Activated CD4-positive, alpha-beta T cell treated with anti-CD3 and anti-CD28 coated beads, Interleukin-2, Interleukin-4, amounts not matched to agents 100 ng/mL and 50 ng/mL, durations not matched to agents 16 hours and 8 hours (primary cell): ENCODE data around the gene SZRD1.
"Not testable (repeated sequence)": the region's sequence is repeated elsewhere in the genome, so short reads cannot be mapped to it uniquely, and the experiment has no call there.

Experiments
- DNase-seq: peaks from one replicate; pipeline ENCODE4 v3.0.0-alpha.2; 2020; ENCODE audit warnings: low spot score

SZRD1 gene, protein sequence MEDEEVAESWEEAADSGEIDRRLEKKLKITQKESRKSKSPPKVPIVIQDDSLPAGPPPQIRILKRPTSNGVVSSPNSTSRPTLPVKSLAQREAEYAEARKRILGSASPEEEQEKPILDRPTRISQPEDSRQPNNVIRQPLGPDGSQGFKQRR

DNA sequence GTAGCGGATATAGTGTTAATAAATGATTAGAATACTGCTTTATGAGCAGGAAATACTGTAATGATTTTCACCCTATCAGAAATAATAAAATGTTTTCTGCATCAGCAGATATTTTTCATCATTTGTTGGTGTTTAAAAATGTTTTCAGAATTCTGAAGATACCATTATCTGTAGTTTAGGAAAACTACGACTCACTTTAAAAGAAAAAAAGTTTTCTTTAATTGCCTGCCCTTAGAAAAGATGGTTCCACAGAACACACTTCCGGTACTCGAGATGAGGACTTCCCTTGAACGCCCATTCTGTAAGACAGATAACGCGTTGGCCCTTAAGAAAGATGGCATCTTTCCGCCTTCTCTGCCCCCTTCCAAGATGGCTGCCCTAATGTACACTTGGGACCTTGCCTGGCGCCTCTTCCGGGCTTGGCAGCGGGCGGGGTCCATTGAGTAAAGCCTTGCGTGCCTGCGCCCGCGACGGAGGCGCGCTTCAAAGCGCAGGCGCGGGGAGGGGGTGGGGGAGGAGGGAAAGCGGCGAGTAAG is at the start of gene SZRD1:
Gene SZRD1, plus strand, starts transcription at position 521 of the 536 bp plus-strand sequence. CDS start 16 bp downstream, outside the sequence.
- DNase-seq = peak; percentile 98

DNA sequence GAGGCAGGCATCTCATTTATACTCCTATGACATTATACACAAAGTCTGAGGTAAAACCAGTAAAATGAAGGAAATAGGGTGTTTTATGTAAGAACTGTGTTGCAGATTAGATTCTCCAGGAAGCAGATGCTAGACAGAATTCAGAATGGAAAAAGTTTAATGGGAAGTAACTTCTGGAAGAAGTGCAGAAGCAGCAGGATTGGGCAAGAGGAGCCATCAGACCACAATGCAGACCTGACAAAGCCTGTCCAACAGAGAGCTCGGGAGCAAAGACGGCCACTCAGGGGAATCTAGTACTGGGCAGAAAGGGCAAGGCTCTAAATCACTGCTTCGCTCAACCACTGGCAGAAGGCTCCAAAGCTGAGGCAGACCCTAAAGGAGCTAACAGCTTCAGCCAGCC is 48.5 kb upstream of the SZRD1 start:
- DNase-seq = no peak

DNA sequence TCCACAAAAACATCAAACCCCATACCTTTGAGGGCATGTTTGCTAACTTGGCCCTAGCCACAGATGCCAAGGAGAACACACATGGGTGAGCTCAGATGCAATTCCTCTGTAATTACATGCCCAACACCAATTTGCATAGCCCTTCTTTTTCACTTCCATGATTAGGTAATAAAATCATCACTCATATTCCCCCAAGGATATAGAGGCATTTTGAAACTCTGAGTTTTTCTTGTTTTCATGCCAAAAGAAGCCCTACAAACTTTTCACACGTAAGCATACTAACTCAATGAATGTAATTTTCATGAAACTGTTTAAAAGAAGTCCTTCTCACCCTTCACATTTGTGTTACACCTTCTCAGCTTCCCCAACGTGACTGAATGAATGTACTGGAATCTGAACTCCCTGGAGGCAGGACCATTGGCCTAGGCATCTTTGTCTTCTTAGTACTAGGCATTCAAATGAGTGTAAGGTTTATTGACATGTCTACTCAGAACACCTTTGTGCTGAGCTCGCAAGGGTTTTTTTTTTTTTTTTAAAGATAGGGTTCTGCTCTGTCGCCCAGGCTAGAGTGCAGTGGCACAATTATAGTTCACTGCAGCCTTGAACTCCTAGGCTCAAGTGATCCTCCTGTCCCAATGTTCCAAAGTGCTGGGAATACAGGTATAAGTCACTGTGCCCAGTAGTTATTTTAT is 45.7 kb upstream of the SZRD1 start:
- no peak for DNase-seq

DNA sequence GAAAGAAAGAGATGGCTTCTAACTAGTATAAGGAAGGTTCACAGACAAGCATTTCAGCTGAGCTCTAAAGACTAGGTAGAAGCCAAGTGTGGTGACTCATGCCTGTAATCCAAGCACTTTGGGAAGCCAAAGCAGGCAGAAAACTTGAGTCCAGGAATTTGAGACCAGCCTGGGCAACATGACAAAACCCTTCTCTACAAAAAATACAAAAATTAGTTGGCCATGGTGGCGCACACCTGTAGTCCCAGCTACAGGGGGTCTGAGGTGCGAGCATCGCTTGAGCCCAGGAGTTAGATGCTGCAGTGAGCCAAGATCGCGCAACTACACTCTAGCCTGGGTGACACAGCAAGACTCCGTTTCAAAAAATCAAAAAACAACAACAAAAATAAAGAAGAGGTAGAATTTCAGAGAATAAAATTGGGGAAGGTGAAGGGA is 42.6 kb upstream of the SZRD1 start:
- DNase-seq = no peak

DNA sequence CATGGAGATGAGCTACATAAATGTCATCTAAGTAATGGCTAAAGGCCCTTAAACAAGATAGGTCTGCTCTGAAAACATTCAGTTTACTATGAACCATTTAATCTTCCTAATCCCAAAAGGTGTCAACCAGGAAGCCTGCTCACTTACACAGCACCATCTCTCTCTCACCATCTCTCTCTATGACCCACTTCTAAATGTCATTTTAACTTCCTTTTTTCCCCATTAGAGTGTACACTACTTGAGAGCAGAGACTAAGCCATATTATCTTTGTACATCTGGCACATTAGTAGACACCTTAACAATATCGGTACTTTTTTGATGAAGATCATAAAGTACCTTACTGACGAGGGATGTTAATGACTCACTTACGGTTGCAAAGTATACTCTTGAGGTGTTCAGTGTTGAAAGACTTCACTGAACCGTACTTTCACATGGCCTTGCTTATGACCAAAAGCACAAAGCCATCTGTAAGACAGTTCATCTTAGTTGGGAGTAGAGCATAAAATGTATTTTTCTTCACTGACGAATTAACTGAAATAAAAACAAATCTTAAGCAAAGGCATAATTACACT is 40.1 kb upstream of the SZRD1 start:
- no peak for DNase-seq

DNA sequence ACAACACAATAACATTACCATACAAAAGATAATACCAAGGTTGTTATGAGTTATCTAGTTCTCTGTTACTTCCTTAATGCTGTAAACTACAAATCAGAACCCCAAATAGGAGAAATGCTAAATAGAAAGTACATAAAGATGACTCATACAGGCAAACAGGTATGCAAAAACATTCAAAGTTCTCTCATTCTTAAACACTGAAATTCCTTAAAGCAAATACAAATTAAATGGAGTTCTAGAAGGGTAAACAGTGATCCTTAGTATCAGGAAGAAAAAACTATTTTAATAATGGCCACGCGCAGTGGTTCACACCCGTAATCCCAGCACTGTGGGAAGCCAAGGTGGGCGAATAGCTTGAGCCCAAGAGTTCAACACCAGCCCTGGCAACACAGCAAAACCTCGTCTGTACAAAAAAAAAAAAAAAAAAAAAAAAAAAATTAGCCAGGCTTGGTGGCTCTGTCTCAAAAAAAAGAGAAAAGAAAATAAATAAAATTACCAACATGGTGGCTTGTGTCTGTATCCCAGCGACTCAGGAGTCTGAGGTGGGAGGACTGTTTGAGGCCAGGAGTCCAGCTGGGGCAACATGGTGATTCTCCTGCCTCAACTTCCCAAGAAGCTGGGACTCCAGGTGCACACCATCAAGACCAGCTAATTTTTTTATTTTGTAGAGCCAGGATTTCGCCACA is 32.2 kb upstream of the SZRD1 start:
- DNase-seq = no peak

DNA sequence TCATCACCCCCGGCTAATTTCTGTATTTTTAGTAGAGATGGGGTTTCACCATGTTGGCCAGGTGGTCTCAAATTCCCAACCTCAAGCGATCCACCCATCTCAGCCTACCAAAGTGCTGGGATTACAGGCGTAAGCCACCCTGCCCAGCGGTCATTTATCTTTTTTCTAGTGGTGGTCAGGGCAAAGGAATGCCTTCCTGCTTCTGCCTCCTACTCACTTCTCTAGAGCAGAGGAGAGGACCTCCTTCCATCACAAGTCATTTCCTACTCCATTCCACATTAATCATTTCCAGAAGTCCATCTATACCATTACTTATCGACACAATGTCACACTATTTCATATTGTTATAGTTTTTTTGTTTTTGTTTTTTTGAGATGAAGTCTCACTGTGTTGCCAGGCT is 28.1 kb upstream of the SZRD1 start:
- DNase-seq = no peak

DNA sequence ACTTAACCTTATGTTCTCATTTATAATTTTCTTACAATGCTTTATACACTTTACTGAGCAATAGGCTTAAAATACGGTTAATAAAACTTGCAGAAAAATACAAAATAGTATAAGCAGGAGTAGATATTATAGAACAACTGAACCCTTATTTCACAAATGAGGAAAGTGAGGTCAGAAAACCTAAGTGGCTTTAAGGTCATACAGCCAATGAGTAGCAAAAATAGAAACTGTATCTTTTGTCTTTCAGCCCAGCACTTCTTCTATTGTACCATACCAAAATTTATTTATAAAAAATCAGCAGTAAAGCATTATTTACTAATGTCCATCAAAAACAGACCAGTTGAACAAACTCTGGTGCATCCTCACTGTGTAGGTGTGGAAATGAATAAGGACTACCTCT is 26.4 kb upstream of the SZRD1 start:
- no peak for DNase-seq

DNA sequence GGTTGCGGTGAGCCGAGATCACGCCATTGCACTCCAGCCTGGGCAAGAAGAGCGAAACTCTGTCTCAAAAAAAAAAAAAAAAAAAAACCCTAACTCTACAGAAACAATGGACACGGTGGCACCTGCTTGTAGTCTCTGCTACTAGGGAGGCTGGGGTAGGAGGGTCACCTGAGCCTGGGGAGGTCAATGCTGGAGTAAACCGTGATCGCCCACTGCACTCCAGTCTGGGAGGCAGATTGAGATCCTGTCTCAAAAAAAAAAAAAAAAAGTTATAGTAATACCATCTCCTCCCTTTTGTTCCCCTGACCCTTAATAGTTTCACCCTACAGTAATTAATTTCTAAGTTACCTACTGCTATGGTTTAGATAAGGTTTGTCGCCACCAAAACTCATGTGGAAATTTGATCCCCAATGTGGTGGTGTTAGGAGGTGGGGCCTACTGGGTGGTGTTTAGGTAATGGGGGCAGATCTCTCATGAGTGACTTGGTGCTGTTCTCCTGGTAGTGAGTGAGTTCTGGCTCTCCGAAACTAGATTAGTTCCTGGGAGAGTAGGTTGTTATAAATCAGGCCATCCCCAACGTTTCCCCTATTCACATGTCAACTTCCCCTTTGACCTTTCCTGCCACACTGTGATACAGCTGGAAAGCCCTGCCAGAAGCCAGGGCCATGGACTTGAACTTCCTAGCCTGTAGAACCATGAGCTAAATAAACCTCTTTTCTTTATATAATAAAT is 24.5 kb upstream of the SZRD1 start:
- DNase-seq = no peak

DNA sequence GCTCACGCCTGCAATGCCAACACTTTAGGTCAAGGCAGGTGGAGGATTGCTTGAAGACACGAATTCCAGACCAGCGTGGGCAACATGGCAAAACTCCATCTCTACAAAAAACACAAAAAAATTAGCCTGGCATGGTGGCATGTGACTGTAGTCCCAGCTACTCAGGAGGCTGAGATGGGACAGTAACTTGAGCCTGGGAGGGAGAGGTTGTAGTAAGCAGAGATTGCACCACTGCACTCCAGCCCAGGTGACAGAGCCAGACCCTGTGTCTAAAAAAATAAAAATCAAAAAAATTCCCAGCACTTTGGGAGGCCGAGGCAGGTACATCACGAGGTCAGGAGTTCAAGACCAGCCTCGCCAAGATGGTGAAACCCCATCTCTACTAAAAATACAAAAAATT is 23.8 kb upstream of the SZRD1 start:
- DNase-seq = not testable (repeated sequence)

DNA sequence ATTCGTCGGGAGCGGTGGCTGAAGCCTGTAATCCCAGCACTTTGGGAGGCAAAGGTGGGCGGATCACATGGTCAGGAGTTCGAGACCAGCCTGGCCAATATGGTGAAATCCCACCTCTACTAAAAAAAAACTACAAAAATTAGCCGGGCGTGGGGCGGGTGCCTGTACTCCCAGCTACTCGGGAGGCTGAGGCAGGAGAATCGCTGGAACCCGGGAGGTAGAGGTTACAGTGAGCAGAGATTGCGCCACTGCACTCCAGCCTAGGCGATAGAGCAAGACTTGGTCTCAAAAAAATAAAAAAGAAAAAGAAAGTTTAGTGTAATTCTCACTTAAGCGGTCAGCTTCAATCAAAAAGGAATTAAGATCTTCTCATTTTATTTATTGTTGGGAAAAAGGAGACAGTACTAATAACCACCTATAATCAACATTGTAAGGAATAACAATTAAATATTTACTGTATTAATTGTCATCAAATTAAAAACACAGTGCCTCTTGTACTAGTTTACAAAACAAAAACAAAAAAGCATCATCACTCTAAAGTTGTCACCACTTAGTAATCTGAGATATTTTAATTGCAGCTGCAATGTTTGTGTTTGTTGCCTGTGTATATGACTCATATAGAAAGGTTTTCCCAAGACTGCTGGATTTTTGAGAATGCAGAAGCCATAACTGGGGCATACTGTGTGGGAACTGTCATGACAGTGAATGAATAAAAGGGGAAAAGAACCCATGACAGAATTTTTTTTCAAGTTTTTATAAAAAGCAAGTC is 18.4 kb upstream of the SZRD1 start:
- DNase-seq = no peak

DNA sequence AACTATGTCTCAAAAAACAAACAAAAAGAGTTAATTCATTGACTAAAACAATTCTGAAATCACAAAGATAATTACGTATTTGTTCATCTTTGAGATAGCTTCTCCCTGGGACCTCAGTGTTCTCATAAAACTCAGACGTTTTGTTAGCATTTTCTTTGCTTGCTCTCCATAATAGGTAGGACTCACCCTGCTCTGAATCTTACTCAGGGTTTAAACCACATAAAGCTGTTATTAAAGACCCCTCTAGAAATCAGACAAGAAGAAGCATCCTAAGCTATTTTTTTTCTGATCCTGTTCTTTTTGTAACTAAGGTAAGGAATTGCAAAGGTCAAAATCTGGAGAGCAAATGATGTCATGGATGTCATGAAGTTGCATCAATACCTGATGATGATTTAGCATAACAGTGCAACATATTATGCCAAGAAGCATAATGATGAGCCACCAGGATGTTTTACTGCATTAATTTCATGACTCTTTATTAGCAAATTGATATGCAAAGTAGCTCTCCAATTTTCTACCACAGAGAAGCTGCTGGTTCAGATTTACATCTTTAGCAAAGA is 17.1 kb upstream of the SZRD1 start:
- DNase-seq = no peak

DNA sequence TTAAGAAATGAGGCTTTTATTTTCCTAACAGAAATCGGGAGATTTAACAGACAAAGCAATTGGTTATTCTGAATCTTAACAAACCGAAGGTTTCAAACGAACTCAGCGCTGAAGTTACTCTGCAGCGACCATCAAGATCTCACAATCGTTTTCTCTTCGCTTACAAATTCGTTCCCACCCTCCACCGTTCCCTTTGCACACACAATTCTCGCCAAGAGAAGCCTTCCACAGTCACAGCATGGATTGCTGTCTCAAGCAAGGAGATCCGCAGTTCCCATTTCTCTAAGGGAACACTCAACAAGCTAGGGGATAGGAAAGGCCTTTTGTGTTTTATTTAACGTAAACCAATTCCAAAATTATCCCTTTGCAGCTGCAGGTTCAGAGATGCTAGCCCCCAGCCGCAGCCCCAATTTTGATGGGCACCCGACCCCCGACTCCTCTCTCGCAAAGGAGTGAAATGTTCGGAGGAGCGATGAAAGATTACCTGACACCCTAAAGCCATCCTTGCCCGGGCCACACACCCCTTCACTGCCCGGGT is 15.5 kb upstream of the SZRD1 start:
- no peak for DNase-seq

DNA sequence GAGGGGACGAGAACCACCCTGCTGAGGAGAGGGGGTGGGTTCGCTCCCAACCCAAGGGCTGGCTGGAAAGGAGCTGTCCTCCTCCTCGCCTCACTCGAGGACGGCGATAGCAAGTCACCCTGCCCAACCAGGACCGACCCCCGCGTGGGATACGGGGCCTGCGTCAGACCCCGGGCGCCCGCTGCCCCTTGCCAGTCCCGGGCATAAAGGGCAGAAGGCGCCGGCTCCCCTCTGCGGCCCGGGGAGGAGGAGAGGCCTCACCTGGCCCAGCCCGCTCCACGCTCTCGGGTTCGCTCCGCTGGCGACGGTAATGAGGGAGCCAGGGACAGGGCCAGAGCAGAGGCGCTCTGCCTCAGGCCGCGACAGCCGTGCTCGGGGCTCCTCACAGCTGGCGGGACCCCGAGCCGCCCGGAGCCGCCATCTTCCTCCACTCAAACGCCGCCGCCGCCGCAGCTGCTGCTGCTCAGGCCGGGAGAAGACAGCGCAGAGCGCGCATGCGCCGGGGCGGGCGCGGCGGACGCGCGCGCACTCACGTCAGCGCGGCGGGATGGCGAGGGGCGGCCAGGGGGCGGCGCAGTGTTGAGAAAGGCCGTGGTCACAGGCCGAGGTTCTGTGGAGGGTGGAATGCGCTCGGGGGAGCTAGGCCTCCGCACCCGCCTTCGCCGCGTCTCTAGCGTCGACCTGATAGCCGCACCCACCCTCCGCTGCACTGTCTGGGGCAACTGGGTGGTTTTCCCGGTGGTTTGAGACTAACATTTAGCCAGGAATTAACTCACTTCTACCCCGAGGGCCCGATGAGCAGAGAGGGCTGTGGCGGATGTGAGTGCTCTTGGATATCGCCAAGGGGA is 14.8 kb upstream of the SZRD1 start, which contains the start of gene FBXO42:
Gene FBXO42, minus strand, starts transcription at position 487 of the 848 bp plus-strand sequence. CDS start 37,062 bp downstream, outside the sequence.
- peak; percentile 94 for DNase-seq

DNA sequence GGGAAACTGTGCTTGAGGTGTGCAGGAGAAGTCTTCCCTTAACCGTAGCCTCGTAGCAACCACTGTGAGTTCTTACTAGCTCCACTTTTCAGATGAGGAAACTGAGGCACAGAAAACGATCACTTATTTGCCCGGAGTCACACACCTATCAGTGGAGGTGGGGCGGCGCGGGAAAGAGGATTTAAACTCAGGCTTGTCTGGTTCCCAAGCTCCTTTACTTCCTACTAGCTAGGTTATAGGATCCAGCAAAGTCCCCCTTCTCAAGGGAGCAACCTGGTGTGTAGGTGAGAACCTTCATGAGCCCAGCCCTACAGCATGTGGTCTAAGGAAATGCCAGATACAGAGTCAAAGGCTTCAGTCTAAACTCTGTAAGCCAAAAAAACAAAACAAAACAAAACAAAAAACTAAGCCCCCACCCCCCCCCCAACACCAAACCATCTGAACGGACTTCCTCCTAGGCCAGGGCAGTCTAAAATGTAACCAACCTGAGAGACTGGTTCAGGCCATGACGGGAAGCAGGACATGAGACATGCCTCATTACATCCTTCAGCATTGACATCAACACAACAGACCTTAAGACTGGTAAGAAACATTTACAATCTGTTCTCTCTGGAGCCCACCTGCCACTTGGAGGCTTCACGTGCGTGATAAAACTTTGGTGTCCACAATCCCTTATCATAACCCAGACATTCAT is 14.1 kb upstream of the SZRD1 start:
- DNase-seq = no peak

DNA sequence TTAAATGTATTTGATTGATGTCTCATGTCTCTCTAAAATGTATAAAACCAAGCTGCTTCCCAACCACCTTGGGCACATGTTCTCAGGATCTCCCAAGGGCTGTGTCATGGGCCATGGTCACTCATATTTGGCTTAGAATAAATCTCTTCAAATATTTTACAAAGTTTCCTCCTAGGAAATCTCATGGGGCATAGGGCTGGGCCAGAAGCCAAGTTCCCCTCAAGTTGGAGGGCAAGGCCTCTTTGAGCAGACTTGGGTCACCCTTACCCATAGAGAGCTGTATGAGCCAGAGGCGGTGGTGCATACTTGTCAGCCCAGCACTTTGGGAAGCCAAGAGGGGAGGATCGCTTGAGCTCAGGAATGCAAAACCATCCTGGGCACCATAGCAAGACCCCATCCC is 12.4 kb upstream of the SZRD1 start:
- DNase-seq = no peak

DNA sequence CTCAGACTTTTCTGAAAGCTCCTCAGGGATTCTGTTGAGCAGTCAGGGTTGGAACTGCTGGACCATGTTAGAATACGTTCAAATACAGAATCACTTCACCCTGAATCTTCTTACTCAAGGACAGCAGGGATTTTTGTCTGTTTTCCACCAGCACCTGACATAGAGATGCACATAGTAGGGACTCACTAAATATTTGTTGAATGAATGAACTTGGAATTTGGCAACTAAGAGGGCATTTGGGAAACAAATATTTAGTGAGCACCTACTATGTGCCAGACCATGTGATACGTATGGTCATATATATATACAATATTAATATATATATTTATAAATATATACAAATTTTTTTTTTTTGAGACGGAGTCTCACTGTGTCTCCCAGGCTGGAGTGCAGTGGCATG is 10.2 kb upstream of the SZRD1 start:
- no peak for DNase-seq

DNA sequence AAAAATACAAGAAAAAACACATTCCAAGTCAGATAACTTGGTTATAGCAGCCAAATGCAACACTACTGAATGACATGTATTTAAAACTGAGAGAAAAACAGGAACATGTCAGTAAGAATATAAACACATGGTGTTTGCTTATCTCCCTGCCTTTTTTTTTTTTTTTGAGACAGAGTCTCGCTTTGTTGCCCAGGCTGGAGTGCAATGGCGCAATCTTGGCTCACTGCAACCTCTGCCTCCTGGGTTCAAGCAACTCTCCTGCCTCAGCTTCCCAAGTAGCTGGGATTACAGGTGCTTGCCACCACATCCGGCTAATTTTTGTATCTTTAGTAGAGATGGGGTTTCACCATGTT is 1.9 kb upstream of the SZRD1 start:
- not testable (repeated sequence) for DNase-seq
